Ammon's horn (tissue), 1 donor: ENCODE results near the gene FAM227B.
"Not testable (repeated sequence)": the region's sequence is repeated elsewhere in the genome, so short reads cannot be mapped to it uniquely, and the experiment has no call there.

Experiments
- DNase-seq: peaks from one replicate; pipeline ENCODE4 v3.0.0-alpha.2; 2016; ENCODE audit warnings: low spot score

The FAM227B gene

DNA sequence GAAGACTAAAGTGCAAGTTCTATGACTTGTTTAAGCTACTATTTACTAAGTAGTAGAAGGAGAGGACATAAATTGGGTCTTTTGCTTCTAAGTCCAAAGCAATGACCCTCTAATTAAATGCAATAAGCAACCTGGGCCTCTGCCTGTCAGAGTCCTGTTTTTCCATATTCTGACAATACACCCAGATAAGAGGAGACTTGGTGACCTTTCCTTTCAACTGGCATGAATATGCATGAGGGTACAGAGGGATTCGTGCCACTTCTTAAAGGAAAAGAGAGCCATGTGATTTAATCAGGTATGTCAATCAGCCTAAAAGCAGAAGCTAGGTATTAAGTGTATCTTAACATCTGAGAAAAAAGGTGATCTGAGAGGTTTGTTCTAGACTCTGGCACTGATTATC is 248.3 kb downstream of the FAM227B start:
- no peak for DNase-seq

DNA sequence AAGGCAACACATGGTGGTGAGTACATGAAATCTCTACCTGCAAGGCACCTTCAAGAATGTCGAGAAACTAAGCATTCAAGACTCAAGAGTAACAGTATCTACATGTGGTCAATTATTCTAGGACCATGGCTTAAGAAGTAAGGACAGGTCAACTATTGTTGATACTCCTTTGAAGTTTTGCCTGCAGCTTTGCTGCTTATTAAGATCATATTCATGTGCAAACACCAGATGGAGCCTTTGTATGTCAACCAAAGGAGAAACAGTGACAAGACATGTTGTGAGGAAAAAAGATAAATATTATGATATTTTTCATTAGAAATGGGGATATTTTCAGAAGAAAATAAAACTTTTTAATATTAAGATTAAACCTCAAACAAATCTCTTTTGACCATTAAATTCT is 249.8 kb downstream of the FAM227B start:
- no peak for DNase-seq

DNA sequence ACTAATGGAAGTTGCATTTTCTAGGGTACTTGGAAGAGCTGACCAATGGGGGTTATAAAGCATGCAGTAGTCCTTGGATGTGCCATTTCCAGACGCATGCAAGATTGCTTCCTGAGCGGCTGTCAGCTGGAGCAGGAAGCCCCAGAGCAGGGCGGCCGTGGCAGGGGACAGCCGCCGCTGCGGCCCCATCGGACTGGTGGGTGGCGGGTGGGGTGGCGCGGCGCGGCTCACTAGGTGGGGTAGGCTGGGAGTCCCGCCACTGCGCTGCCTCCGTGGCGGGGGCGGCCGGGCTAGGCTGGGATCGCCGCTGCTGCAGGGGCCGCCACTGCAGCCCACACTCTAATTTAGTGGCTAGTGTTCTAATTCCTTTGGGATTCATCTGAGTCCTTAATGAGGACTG is 254.1 kb downstream of the FAM227B start:
- DNase-seq: no peak

DNA sequence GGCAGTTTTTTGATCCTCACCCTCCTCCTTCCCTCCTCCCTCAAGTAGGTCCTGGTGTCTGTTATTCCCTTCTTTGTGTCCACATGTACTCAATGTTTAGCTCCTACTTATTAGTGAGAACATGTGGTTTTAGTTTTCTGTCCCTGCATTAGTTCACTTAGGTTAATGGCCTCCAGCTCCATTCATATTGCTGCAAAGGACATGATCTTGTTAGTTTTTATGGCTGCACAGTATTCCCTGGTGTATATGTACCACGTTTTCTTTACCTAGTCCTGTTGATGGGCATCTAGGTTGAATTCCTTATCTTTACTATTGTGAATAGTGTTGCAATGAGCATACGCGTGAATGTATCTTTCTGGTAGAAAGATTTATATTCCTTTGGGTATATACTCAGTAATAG is 259.2 kb downstream of the FAM227B start:
- no peak for DNase-seq

GRCh38 chr15:49354439-49354838 is 266.2 kb downstream of the FAM227B start:
- DNase-seq: not testable (repeated sequence)

- DNase-seq: no peak
These were observed 277.1 kb downstream of the FAM227B start for GRCh38 chr15:49343546-49343945.

- no peak for DNase-seq
These were observed 281.0 kb downstream of the FAM227B start for GRCh38 chr15:49339656-49340055.

GRCh38 chr15:49331951-49332350 is 288.7 kb downstream of the FAM227B start:
- DNase-seq: no peak

GRCh38 chr15:49331442-49331841 is 289.2 kb downstream of the FAM227B start:
- DNase-seq: no peak

GRCh38 chr15:49330166-49330565 is 290.5 kb downstream of the FAM227B start:
- DNase-seq: no peak

GRCh38 chr15:49328941-49329340 is 291.7 kb downstream of the FAM227B start:
- DNase-seq: no peak

DNA sequence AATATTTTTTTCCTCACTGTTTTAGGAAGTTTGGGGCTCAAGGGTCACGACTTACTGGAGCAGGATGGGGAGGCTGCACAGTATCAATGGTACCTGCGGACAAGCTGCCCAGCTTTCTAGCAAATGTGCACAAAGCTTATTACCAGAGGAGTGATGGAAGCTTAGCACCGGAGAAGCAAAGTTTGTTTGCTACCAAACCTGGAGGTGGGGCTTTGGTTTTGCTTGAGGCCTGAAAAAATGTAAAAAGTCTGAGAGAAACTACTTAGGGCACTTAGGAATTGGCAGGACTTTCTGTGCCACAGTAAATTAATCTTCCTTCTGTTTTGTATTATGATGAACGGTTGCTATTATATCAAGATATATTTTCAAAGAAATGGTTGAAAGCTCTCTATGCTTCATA is 292.7 kb downstream of the FAM227B start:
- DNase-seq: no peak

DNA sequence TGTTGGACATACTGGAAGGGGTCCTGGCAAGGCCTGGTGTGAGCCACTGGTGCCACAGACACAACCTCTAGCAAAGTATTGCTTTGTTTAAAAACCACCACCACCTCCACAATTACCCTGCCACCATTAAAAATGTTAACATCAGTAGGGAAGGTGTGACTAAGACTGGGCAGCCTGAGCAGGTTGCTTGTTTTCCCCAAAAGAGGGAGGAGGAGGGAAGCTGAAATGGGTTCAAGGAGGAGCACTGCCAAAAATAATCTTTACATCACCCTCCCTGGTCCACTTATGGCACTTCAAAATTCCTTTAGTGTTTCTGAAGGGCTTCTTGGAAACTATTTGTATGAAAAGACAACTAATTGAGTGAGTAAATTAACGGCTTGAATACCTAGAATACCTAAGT is 297.4 kb downstream of the FAM227B start:
- DNase-seq: no peak

- DNase-seq: no peak
These were observed 300.3 kb downstream of the FAM227B start for GRCh38 chr15:49320351-49320750.

GRCh38 chr15:49315391-49315823 is 305.2 kb downstream of the FAM227B start:
- no peak for DNase-seq

- no peak for DNase-seq
These were observed 305.9 kb downstream of the FAM227B start for GRCh38 chr15:49314716-49315115.

- DNase-seq: no peak
These were observed 307.0 kb downstream of the FAM227B start for GRCh38 chr15:49313650-49314049.

DNA sequence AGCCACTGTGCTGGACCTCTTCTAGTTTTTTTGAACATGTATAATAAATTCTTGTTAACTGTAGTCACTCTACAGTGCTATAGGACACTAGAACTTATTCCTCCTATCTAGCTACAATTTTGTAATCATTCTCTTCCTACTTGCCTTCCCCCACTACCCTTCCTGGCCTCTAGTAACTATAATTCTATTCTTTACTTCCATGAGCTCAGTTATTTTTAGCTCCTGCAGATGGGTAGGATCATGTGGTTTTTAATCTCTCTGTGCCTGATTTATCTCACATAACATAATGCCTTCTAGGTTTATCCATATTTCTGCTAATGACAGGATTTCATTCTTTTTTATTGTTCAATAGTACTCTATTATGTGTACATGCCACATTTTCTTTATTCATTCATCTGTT is 310.7 kb downstream of the FAM227B start:
- no peak for DNase-seq

DNA sequence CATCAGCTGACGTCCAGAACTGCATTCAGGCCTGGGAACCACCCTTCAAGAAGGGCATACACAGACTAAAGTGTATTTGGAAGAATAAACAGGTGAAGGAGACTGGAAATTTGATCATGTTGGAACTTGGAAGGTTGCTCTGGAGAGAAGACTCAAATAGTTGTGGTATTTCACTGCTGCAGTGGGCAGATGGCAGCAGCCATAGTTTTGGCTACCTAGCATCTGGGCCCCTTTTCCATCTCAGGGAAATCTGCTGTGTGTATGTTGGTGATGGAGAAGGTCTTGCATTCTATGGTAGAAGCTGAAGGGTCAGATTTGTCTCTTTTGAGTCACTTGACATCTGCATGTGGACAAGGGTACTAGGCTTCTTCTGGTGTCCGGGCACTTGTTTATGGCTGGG is 311.9 kb downstream of the FAM227B start:
- DNase-seq: no peak

- no peak for DNase-seq
These were observed 314.1 kb downstream of the FAM227B start for GRCh38 chr15:49306551-49306950.

GRCh38 chr15:49303003-49303402 is 317.6 kb downstream of the FAM227B start:
- no peak for DNase-seq

- DNase-seq: no peak
These were observed 319.1 kb downstream of the FAM227B start for GRCh38 chr15:49301562-49301961.

GRCh38 chr15:49300856-49301255 is 319.8 kb downstream of the FAM227B start:
- DNase-seq: no peak

GRCh38 chr15:49297584-49297983 is 323.0 kb downstream of the FAM227B start:
- DNase-seq: no peak

- no peak for DNase-seq
These were observed 324.4 kb downstream of the FAM227B start for GRCh38 chr15:49296258-49296657.
